GM18867 (cell line): Measurements from ENCODE around the gene SOHLH2.

Experiments used
- ATAC-seq: cut with Tn5 transposase; IDR thresholded peaks from one replicate; pipeline ENCODE4 v1.9.1; 2021; ENCODE audit warnings: mild to moderate bottlenecking, moderate library complexity; ENCODE audit not compliant: unreplicated experiment

SOHLH2 gene

GRCh38 chr13:36132376-36132775, 82.0 kb downstream of the SOHLH2 start:
- ATAC-seq = no peak

GRCh38 chr13:36131931-36132297, 82.4 kb downstream of the SOHLH2 start:
- ATAC-seq = no peak

- ATAC-seq = no peak
These were observed 83.0 kb downstream of the SOHLH2 start, which contains the start of gene DCLK1 for GRCh38 chr13:36131222-36131930. Gene DCLK1, minus strand, starts transcription at chr13:36131382.

- no peak for ATAC-seq
These were observed 83.7 kb downstream of the SOHLH2 start for GRCh38 chr13:36130552-36131221.

- ATAC-seq = no peak
These were observed 84.2 kb downstream of the SOHLH2 start for GRCh38 chr13:36130193-36130551.

GRCh38 chr13:36129539-36129938, 84.8 kb downstream of the SOHLH2 start:
- ATAC-seq = no peak

- ATAC-seq = no peak
These were observed 87.9 kb downstream of the SOHLH2 start for GRCh38 chr13:36126491-36126890.

- no peak for ATAC-seq
These were observed 88.5 kb downstream of the SOHLH2 start for GRCh38 chr13:36125841-36126240.

- ATAC-seq = no peak
These were observed 90.0 kb downstream of the SOHLH2 start for GRCh38 chr13:36124236-36124822.
